VCaP (cell line): ENCODE results near the gene MAP3K8.

Experiments used
- H3K27ac ChIP-seq: fragments of 450-650 bp; 2 replicates; pipeline ENCODE4 v1.5.1; 2017
- TF ChIP-seq, protein P1 (sequence below): fragments of 450-650 bp; conservative IDR thresholded peaks from 2 replicates; pipeline ENCODE4 v1.5.1; 2017; ENCODE audit warnings: mild to moderate bottlenecking, moderate library complexity

Gene MAP3K8

DNA sequence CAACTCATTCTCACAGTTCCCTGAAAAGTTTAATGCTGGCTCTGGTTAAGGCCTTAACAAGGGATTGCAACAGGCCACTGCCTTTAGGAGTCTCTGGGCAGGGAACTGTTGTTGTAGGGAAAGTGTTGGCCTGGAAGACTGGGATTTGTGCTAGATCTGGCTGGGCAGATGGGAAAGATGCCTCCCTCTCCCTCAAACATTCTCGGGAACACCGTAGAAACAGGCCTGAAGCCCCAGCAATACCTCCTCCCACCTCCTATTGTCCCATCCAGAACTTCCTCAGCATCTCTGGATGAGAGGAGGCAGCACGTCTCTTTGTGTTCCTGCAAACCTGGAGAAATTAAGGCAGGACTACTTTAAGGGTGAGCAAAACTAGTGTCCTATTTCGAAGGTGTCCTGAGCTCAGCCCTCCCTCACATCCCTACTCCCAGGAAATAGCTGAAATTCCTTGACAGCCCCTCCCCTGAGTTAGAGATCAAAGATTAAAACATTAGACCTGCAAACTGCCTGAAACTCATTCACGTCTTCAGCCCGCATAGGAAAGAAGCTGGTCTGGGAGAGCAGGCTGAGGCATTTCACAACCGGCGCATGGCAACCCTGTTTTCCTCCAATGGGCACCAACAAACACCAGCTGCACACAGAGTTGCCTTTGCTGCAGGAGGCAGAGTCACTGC is 10.9 kb upstream of the MAP3K8 start:
- H3K27ac ChIP-seq = peak overlapping the region; percentile 61
- TF ChIP-seq, protein P1, sequence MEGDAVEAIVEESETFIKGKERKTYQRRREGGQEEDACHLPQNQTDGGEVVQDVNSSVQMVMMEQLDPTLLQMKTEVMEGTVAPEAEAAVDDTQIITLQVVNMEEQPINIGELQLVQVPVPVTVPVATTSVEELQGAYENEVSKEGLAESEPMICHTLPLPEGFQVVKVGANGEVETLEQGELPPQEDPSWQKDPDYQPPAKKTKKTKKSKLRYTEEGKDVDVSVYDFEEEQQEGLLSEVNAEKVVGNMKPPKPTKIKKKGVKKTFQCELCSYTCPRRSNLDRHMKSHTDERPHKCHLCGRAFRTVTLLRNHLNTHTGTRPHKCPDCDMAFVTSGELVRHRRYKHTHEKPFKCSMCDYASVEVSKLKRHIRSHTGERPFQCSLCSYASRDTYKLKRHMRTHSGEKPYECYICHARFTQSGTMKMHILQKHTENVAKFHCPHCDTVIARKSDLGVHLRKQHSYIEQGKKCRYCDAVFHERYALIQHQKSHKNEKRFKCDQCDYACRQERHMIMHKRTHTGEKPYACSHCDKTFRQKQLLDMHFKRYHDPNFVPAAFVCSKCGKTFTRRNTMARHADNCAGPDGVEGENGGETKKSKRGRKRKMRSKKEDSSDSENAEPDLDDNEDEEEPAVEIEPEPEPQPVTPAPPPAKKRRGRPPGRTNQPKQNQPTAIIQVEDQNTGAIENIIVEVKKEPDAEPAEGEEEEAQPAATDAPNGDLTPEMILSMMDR = no peak

DNA sequence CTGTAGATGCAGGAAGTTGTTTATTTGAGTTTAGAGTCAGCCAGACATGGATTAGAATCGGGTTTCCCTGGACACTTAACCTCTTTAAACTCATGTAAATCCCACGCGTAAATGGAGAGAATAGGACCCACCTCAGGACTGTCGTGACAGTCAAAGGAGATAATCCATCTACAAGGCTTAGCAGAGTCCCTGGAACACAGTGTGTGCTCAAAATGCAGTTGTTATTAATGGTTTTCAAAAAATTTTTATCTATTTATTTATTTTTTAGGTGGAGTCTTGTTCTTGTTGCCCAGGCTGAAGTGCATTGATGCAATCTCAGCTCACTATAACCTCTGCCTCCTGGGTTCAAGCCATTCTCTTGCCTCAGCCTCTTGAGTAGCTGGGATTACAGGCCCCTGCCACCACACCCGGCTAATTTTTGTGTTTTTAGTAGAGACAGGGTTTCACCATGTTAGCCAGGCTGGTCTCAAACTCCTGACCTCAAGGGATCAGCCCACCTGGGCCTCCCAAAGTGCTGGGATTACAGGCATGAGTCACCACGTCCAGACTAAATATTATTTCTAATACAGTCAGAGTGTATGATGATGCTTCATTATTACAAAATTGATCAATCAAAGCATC is 10.2 kb upstream of the MAP3K8 start:
- peak overlapping the region; percentile 61 for H3K27ac ChIP-seq

DNA sequence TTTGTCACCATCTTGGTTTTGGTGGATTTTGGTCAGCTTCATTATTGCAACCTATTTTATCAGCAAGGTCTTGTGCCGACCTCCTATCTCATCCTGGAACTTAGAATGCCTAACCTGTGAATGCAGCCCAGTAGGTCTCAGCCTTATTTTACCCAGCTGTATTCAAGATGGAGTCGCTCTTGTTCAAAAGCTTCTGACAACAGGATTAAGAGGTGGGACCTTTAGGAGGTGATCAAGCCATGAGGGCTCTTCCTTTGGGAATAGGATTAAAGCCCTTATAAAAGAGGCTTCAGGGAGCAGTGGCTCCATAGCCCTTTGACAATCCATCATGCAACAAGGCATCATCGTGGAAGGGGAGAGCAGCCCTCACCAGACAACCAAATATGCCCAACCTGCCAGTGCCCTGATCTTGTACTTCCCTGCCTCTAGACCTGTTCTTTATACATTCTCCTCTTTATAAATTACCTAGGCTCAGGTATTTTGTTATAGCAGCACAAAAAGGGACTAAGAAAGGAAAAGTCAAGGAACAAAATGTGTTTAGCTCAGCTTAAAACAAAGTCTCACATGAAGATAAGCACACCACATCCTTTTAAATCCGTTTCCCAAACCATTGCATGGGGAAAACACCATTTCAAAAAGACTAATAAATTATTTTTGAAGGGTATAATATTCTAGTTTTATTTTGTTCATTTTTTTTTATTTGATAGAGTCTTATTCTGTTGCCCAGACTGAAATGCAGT is 8.5 kb upstream of the MAP3K8 start:
- H3K27ac ChIP-seq = no peak overlapping the region
- TF ChIP-seq, protein P1 = no peak

DNA sequence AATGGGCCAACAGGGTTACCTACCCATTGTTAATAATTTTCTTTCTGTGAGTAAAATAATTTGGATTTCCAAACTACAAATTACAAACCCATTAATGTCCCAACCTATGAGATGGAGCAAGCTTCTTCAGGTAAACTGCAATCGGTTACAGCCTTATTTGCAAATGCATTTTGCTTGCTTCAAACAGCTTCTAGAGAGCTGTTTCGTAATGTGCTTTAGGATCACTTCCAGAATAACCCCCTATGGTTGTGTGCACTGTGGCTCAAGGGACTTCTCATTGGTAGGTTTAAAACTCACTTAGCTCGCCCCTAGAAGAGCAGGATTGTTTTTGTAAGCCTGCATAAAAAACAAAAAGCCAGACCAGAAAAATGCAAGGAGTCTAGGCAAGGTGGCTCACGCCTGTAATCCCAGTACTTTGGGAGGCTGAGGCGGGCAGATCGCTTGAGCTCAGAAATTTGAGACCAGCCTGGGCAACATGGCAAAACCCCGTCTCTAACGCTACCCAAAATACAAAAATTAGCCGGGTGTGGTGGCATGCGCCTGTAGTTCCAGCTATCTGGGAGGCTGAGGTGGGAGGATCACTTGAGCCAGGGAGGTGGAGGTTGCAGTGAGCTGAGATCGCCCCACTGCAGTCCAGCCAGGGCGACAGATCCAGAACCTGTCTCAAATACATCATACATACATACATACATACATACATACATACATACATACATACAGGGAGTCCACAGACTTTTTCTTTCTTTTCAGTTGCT is 3.3 kb upstream of the MAP3K8 start:
- no peak overlapping the region for H3K27ac ChIP-seq
- TF ChIP-seq, protein P1 = no peak

DNA sequence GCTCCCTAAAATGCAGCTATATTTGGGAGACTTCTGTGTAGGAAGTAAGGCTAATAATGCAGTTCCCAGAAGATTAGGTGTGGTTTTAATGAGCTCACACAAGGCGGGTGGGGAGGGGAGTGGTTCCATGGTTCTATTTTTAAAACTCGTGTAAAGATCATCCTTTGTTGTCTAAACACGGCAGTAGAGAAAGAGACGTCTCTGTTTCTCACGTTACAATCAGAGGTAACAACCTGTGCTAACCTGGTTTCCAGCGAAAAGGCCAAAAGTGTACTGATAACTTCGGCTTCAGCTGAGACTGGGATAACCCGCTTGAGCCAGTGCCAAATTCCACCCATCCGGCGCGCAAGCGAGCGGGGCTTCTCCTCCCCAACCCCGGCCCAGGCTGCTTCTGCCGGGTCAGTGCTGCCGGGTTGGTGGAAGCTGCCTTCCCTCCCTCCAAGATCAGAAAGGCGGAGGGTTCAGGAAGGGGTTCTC is 2.5 kb upstream of the MAP3K8 start:
- TF ChIP-seq, protein P1 = no peak
- H3K27ac ChIP-seq = no peak overlapping the region

DNA sequence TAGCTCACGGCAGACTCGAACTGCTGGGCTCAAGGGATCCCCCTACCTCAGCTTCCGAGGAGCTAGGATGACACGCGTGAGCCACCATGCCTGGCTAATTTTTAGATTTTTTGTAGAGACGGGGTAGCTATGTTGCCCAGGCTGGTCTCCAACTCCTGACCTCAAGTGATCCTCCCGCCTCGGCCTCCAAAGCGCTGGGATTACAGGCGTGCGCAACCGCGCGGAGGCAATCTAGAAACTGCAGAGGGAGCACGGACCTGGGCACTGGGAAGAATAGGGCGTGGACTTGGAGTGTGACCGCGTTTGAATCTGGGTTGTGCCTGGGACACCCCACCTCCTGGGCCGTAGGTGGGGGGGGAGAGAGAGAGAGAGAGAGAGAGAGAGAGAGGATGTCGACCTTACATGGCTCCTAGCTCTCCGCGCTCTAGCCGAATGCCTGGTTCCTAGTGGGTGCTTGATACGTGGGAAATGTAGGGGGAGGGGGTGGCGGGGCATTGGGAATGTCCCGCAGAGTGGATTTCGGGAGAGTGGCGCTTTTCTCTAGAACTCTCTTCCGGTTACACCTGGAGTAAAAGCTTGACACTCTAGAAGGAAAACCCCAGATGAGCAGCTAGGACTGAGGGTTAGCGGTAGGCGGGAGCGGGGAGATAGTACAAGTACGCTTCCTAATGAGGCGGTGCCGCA is 1.2 kb upstream of the MAP3K8 start:
- H3K27ac ChIP-seq = peak overlapping the region; percentile 79

DNA sequence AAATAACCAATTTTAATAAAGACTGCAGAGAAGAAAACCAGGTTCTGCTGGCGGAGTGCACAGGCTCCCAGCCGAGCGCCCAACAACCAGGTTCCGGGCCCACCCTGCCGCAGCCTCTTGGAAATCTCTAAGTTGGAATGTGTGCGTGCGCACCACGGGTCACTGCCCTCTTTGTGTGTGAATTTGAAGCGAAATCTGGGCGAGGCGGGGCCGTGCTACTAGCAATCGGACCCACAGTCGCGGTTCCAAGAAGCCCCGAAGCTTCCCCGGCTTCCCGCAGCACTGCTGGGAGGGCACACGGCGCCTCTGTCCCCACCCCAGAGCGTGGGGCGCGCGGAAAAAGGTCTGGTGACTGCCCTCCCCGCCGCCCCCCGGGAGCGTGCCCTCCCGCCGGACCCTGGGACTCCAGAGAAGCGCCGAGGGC is 666 bp upstream of the MAP3K8 start:
- peak overlapping the region; percentile 79 for H3K27ac ChIP-seq
- TF ChIP-seq, protein P1 = no peak

More for the DNA sequence above, 1.2 kb upstream of the MAP3K8 start:
- TF ChIP-seq, protein P1 = no peak
